HL-60 (cell line): ENCODE data around the gene RAPGEF4.

Source experiments
- DNase-seq, 2 experiments: peaks; one replicate each; pipeline ENCODE4 v3.0.0-alpha.2; 2010 to 2020; ENCODE audit warnings: low read depth in 1 of 2, low spot score in 1 of 2
- H3K27ac ChIP-seq: fragments of 250-450 bp; sonication (Bioruptor Pico); replicated peaks from 2 replicates; pipeline ENCODE4 v1.5.1; 2020; ENCODE audit warnings: mild to moderate bottlenecking, moderate library complexity
- H3K27me3 ChIP-seq: fragments of 250-450 bp; sonication (Bioruptor Pico); 2 replicates; pipeline ENCODE4 v1.5.1; 2021; ENCODE audit warnings: mild to moderate bottlenecking, moderate library complexity; ENCODE audit not compliant: insufficient read depth, poor library complexity, severe bottlenecking
- H3K4me3 ChIP-seq: replicated peaks from 2 replicates; pipeline ENCODE4 v1.5.1; 2011; ENCODE audit warnings: mild to moderate bottlenecking, control low read depth, low read length; ENCODE audit not compliant: insufficient read depth
- CTCF ChIP-seq: IDR thresholded peaks from one replicate; pipeline ENCODE4 v1.5.1; 2011; ENCODE audit warnings: low read length, control low read depth, inconsistent platforms; ENCODE audit not compliant: insufficient read depth
- GABPA ChIP-seq: IDR thresholded peaks from 2 replicates; pipeline ENCODE4 v1.6.1; 2012; ENCODE audit warnings: low read depth
- POLR2AphosphoS5 ChIP-seq: IDR thresholded peaks from 2 replicates; pipeline ENCODE4 v1.6.1; 2012; ENCODE audit warnings: low read depth
- REST ChIP-seq: IDR thresholded peaks from 2 replicates; pipeline ENCODE4 v1.6.1; 2012; ENCODE audit warnings: low read depth; ENCODE audit not compliant: insufficient replicate concordance
- SPI1 ChIP-seq: IDR thresholded peaks from 2 replicates; pipeline ENCODE4 v1.6.1; 2012; ENCODE audit warnings: low read depth, mild to moderate bottlenecking, borderline replicate concordance

RAPGEF4 gene

GRCh38 chr2:172806996-172807395, 71.4 kb downstream of the RAPGEF4 start:
- TF ChIP-seq CTCF (no peak), SPI1 (no peak), POLR2AphosphoS5 (no peak), REST (no peak), GABPA (no peak)
- H3K4me3 ChIP-seq, result no peak overlapping the region
- no peak overlapping the region for H3K27ac ChIP-seq
- DNase-seq, result no peak
- H3K27me3 ChIP-seq, result peaks cover 2% of the 10 kb centered on the region

GRCh38 chr2:172808156-172808555, 72.5 kb downstream of the RAPGEF4 start:
- H3K27ac ChIP-seq, result no peak overlapping the region
- TF ChIP-seq SPI1, result no peak
- TF ChIP-seq REST, result no peak
- TF ChIP-seq CTCF, result no peak
- TF ChIP-seq POLR2AphosphoS5, result no peak
- TF ChIP-seq GABPA, result no peak
- H3K4me3 ChIP-seq, result no peak overlapping the region
- no peak for DNase-seq
- peaks cover 2% of the 10 kb centered on the region for H3K27me3 ChIP-seq

GRCh38 chr2:172811027-172811426, 75.4 kb downstream of the RAPGEF4 start:
- TF ChIP-seq POLR2AphosphoS5, result no peak
- no peak for TF ChIP-seq CTCF
- TF ChIP-seq SPI1, result no peak
- TF ChIP-seq REST, result no peak
- no peak for TF ChIP-seq GABPA
- H3K4me3 ChIP-seq, result no peak overlapping the region
- DNase-seq, result no peak
- H3K27ac ChIP-seq, result no peak overlapping the region
- peaks cover 6% of the 10 kb centered on the region for H3K27me3 ChIP-seq
